Chondrocyte (in vitro differentiated cells): ENCODE results near the gene SLC5A3. TPM values are rescaled to one million over a fixed set of nuclear protein-coding genes. Genes with fewer than 3 reads are reported as not detected.

ENCODE experiments used
- DNase-seq: peaks from one replicate; pipeline ENCODE4 v3.0.0; 2021; ENCODE audit warnings: mixed read lengths, low spot score
- H3K27ac Mint-ChIP-seq: one replicate; pipeline ENCODE4 v1.8.0; 2021; ENCODE audit warnings: mild to moderate bottlenecking, moderate library complexity, mixed read lengths; ENCODE audit not compliant: unreplicated experiment
- H3K27me3 Mint-ChIP-seq: 2 replicates; pipeline ENCODE4 v1.8.0; 2021; ENCODE audit warnings: low read depth, mixed read lengths
- H3K36me3 Mint-ChIP-seq: 2 replicates; pipeline ENCODE4 v1.8.0; 2021; ENCODE audit warnings: low read depth, mixed read lengths
- H3K4me1 Mint-ChIP-seq: 2 replicates; pipeline ENCODE4 v1.8.0; 2021; ENCODE audit warnings: low read depth, mild to moderate bottlenecking, mixed read lengths
- H3K4me3 Mint-ChIP-seq: one replicate; pipeline ENCODE4 v1.8.0; 2021; ENCODE audit warnings: mild to moderate bottlenecking, moderate library complexity, mixed read lengths; ENCODE audit not compliant: unreplicated experiment
- H3K9me3 Mint-ChIP-seq: 2 replicates; pipeline ENCODE4 v1.8.0; 2021; ENCODE audit warnings: low read depth, mixed read lengths
- total RNA-seq: library from RNA; stranded (reverse); gene quantifications from 3 replicates; pipeline ENCODE4 v1.2.1, GENCODE V29; 2021
- TF ChIP-seq, protein P1 (sequence below): fragments of 200-600 bp; sonication (generic); IDR thresholded peaks from 2 replicates; pipeline ENCODE4 v1.5.0; 2021; ENCODE audit warnings: antibody characterized with exemption, mild to moderate bottlenecking, moderate library complexity

The SLC5A3 gene
- total RNA-seq, 1 donor from 2014 or later, result 47.6 TPM

DNA sequence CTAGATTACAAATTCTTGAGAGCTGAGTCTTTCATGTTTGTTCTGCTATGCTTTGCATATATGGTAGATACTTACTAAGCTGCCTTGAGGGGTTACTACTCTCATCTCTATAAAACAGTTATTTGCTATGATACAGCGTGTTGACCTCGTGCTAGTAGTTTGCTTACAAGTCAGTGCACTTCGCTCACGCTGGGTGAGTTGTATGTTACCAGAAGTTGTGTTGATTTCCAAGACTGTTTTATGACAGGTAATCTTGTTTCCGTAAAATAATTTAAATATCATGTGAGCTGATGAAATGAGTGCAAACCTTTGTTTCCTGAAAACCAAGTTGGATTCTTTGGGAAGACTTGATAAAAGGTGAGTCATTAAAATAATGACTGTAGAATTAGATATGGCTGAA is 7.3 kb downstream of the SLC5A3 start:
- H3K27me3 Mint-ChIP-seq, result no peaks in the 10 kb centered on the region
- peak overlapping the region; percentile 52 for H3K27ac Mint-ChIP-seq
- H3K9me3 Mint-ChIP-seq, result no peaks in the 10 kb centered on the region
- TF ChIP-seq, protein P1, sequence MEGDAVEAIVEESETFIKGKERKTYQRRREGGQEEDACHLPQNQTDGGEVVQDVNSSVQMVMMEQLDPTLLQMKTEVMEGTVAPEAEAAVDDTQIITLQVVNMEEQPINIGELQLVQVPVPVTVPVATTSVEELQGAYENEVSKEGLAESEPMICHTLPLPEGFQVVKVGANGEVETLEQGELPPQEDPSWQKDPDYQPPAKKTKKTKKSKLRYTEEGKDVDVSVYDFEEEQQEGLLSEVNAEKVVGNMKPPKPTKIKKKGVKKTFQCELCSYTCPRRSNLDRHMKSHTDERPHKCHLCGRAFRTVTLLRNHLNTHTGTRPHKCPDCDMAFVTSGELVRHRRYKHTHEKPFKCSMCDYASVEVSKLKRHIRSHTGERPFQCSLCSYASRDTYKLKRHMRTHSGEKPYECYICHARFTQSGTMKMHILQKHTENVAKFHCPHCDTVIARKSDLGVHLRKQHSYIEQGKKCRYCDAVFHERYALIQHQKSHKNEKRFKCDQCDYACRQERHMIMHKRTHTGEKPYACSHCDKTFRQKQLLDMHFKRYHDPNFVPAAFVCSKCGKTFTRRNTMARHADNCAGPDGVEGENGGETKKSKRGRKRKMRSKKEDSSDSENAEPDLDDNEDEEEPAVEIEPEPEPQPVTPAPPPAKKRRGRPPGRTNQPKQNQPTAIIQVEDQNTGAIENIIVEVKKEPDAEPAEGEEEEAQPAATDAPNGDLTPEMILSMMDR, result no peak
- H3K36me3 Mint-ChIP-seq, result peaks cover 15% of the 10 kb centered on the region
- no peak overlapping the region for H3K4me3 Mint-ChIP-seq
- peaks cover 84% of the 10 kb centered on the region for H3K4me1 Mint-ChIP-seq
- DNase-seq, result no peak

DNA sequence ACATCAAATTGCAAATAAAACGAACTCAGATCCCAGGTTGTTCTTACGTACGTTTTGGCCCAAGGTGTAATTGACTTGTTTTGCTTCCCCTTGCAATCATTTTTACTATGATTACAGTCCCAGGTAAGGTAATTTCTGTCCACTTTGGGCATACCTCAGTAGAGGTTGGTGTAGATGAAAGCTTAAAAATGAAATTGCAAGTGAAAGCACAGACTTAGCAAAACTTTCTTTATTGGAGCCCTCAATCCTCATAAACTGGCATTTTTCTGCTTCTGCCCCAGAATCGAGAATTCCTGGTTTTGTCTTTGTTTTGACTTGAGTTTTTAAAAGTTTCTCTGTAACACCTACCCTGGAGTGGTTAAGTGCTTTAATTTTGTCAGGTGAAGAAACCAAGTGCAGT is 9.4 kb downstream of the SLC5A3 start:
- no peaks in the 10 kb centered on the region for H3K27me3 Mint-ChIP-seq
- peaks cover 64% of the 10 kb centered on the region for H3K4me1 Mint-ChIP-seq
- no peak overlapping the region for H3K4me3 Mint-ChIP-seq
- H3K9me3 Mint-ChIP-seq, result no peaks in the 10 kb centered on the region
- no peak for DNase-seq
- no peak overlapping the region for H3K27ac Mint-ChIP-seq
- H3K36me3 Mint-ChIP-seq, result peaks cover 17% of the 10 kb centered on the region
- TF ChIP-seq, protein P1, result no peak

DNA sequence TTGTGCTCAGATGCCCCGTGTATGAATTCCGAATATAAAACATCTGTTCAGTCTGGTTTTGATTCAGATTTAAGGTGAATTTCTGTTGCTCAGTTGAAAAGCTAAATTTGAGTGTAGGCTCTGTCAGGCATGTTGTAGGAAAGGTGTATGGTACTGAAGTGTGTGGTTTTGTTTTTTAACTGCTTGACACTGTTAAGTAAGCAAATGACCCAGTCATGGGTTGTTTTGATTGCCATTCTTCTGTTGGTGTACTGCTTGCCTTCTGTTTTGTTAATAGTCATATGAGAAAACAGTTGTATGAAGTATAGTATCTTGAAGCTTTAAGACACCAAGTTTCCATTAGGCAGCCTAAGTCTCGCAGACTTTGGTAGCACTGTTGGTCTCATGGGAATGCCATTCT is 10.0 kb downstream of the SLC5A3 start:
- no peaks in the 10 kb centered on the region for H3K9me3 Mint-ChIP-seq
- H3K4me3 Mint-ChIP-seq, result no peak overlapping the region
- no peak overlapping the region for H3K27ac Mint-ChIP-seq
- TF ChIP-seq, protein P1, result no peak
- H3K36me3 Mint-ChIP-seq, result peaks cover 17% of the 10 kb centered on the region
- H3K27me3 Mint-ChIP-seq, result no peaks in the 10 kb centered on the region
- H3K4me1 Mint-ChIP-seq, result peaks cover 59% of the 10 kb centered on the region
- no peak for DNase-seq

- Mint-ChIP-seq H3K9me3 (no peaks in the 10 kb centered on the region), H3K27ac (no peak overlapping the region), H3K36me3 (peaks cover 13% of the 10 kb centered on the region), H3K4me1 (peaks cover 54% of the 10 kb centered on the region), H3K27me3 (no peaks in the 10 kb centered on the region), H3K4me3 (no peak overlapping the region)
- DNase-seq, result no peak
- TF ChIP-seq, protein P1, result no peak
Observed at GRCh38 chr21:34085129-34085528, 11.8 kb downstream of the SLC5A3 start.

DNA sequence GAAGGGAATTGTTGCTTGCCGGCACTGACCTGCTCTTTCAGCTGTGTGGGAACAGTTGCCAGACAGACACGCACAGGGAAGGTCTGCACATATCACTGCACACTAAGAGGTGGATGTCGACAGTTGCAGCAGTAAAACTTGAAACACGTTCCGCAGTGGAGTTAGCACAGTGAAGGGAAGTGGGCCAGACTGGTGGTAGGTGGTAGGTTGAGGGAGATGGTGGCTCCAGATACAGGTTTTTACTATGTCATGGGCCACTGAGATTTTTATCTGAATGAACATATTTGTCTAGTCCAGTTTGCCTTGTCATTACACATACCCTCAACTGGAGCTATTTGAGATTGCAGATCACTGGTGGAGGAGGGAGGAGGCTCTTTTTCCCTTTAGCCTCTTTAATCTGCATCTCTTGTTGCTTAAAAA is 13.5 kb downstream of the SLC5A3 start:
- Mint-ChIP-seq H3K36me3 (peaks cover 12% of the 10 kb centered on the region), H3K4me1 (peaks cover 46% of the 10 kb centered on the region), H3K9me3 (no peaks in the 10 kb centered on the region), H3K27me3 (no peaks in the 10 kb centered on the region), H3K4me3 (no peak overlapping the region), H3K27ac (no peak overlapping the region)
- no peak for DNase-seq
- TF ChIP-seq, protein P1, result no peak
